ENCODE results near the gene RHOBTB3.

Gene RHOBTB3

GRCh38 chr5:95780597-95780996 lies 49.5 kb downstream of the RHOBTB3 start:
- Histone ChIP-seq H3K9me3 (ENCODE audit: control insufficient read depth, insufficient read depth, low read length) (no peaks in the 10 kb centered on the region), H3K9ac (ENCODE audit: low read depth, low read length) (no peak overlapping the region), H3K36me3 (ENCODE audit: insufficient read depth, low read length) (no peaks in the 10 kb centered on the region; the same call in 1 of the 2 replicates), H3K4me1 (ENCODE audit: insufficient read depth, low read length) (no peaks in the 10 kb centered on the region; the same call in 1 of the 2 replicates)

GRCh38 chr5:95781101-95781583 lies 50.0 kb downstream of the RHOBTB3 start:
- no peaks in the 10 kb centered on the region for H3K9me3 ChIP-seq (ENCODE audit: control insufficient read depth, insufficient read depth, low read length)
- H3K9ac ChIP-seq (ENCODE audit: low read depth, low read length), result no peak overlapping the region
- H3K4me1 ChIP-seq (ENCODE audit: insufficient read depth, low read length), result no peaks in the 10 kb centered on the region; the same call in 1 of the 2 replicates
- no peaks in the 10 kb centered on the region; the same call in 1 of the 2 replicates for H3K36me3 ChIP-seq (ENCODE audit: insufficient read depth, low read length)

- Histone ChIP-seq H3K9me3 (ENCODE audit: control insufficient read depth, insufficient read depth, low read length) (no peaks in the 10 kb centered on the region), H3K36me3 (ENCODE audit: insufficient read depth, low read length) (no peaks in the 10 kb centered on the region; the same call in 1 of the 2 replicates), H3K4me1 (ENCODE audit: insufficient read depth, low read length) (no peaks in the 10 kb centered on the region; the same call in 1 of the 2 replicates), H3K9ac (ENCODE audit: low read depth, low read length) (no peak overlapping the region)
Measured at GRCh38 chr5:95782181-95782580, 51.0 kb downstream of the RHOBTB3 start.

- Histone ChIP-seq H3K9ac (ENCODE audit: low read depth, low read length) (no peak overlapping the region), H3K4me1 (ENCODE audit: insufficient read depth, low read length) (no peaks in the 10 kb centered on the region; the same call in 1 of the 2 replicates), H3K9me3 (ENCODE audit: control insufficient read depth, insufficient read depth, low read length) (no peaks in the 10 kb centered on the region), H3K36me3 (ENCODE audit: insufficient read depth, low read length) (no peaks in the 10 kb centered on the region; the same call in 1 of the 2 replicates)
Measured at GRCh38 chr5:95783661-95784060, 52.5 kb downstream of the RHOBTB3 start.

GRCh38 chr5:95784514-95785302 lies 53.6 kb downstream of the RHOBTB3 start:
- Histone ChIP-seq H3K4me1 (ENCODE audit: insufficient read depth, low read length) (no peaks in the 10 kb centered on the region), H3K36me3 (ENCODE audit: insufficient read depth, low read length) (no peaks in the 10 kb centered on the region; the same call in 1 of the 2 replicates)

GRCh38 chr5:95786821-95787418 lies 55.8 kb downstream of the RHOBTB3 start:
- no peak overlapping the region for H3K9ac ChIP-seq (ENCODE audit: low read depth, low read length)
- H3K36me3 ChIP-seq (ENCODE audit: insufficient read depth, low read length), result no peaks in the 10 kb centered on the region; the same call in 1 of the 2 replicates
- H3K4me1 ChIP-seq (ENCODE audit: insufficient read depth, low read length), result no peaks in the 10 kb centered on the region
- no peaks in the 10 kb centered on the region for H3K9me3 ChIP-seq (ENCODE audit: control insufficient read depth, insufficient read depth, low read length)

More at GRCh38 chr5:95784514-95785302, 53.6 kb downstream of the RHOBTB3 start:
- Histone ChIP-seq H3K9me3 (ENCODE audit: control insufficient read depth, insufficient read depth, low read length) (no peaks in the 10 kb centered on the region), H3K9ac (ENCODE audit: low read depth, low read length) (no peak overlapping the region)

GRCh38 chr5:95788493-95788892 lies 57.4 kb downstream of the RHOBTB3 start:
- Histone ChIP-seq H3K9ac (ENCODE audit: low read depth, low read length) (no peak overlapping the region), H3K4me1 (ENCODE audit: insufficient read depth, low read length) (no peaks in the 10 kb centered on the region), H3K9me3 (ENCODE audit: control insufficient read depth, insufficient read depth, low read length) (no peaks in the 10 kb centered on the region), H3K36me3 (ENCODE audit: insufficient read depth, low read length) (no peaks in the 10 kb centered on the region; the same call in 1 of the 2 replicates)

GRCh38 chr5:95791751-95792150 lies 60.6 kb downstream of the RHOBTB3 start:
- Histone ChIP-seq H3K36me3 (ENCODE audit: insufficient read depth, low read length) (no peaks in the 10 kb centered on the region), H3K9ac (ENCODE audit: low read depth, low read length) (no peak overlapping the region), H3K9me3 (ENCODE audit: control insufficient read depth, insufficient read depth, low read length) (no peaks in the 10 kb centered on the region), H3K4me1 (ENCODE audit: insufficient read depth, low read length) (no peaks in the 10 kb centered on the region)

GRCh38 chr5:95794070-95794516 lies 63.0 kb downstream of the RHOBTB3 start:
- H3K9ac ChIP-seq (ENCODE audit: low read depth, low read length), result no peak overlapping the region
- no peaks in the 10 kb centered on the region for H3K9me3 ChIP-seq (ENCODE audit: control insufficient read depth, insufficient read depth, low read length)
- H3K36me3 ChIP-seq (ENCODE audit: insufficient read depth, low read length), result no peaks in the 10 kb centered on the region
- no peaks in the 10 kb centered on the region for H3K4me1 ChIP-seq (ENCODE audit: insufficient read depth, low read length)

GRCh38 chr5:95797301-95797700 lies 66.2 kb downstream of the RHOBTB3 start:
- Histone ChIP-seq H3K9ac (ENCODE audit: low read depth, low read length) (no peak overlapping the region), H3K9me3 (ENCODE audit: control insufficient read depth, insufficient read depth, low read length) (no peaks in the 10 kb centered on the region), H3K36me3 (ENCODE audit: insufficient read depth, low read length) (no peaks in the 10 kb centered on the region), H3K4me1 (ENCODE audit: insufficient read depth, low read length) (no peaks in the 10 kb centered on the region)

GRCh38 chr5:95798048-95798447 lies 66.9 kb downstream of the RHOBTB3 start:
- no peak overlapping the region for H3K9ac ChIP-seq (ENCODE audit: low read depth, low read length)
- H3K4me1 ChIP-seq (ENCODE audit: insufficient read depth, low read length), result no peaks in the 10 kb centered on the region
- H3K9me3 ChIP-seq (ENCODE audit: control insufficient read depth, insufficient read depth, low read length), result no peaks in the 10 kb centered on the region
- H3K36me3 ChIP-seq (ENCODE audit: insufficient read depth, low read length), result no peaks in the 10 kb centered on the region

GRCh38 chr5:95798545-95798944 lies 67.4 kb downstream of the RHOBTB3 start:
- Histone ChIP-seq H3K4me1 (ENCODE audit: insufficient read depth, low read length) (no peaks in the 10 kb centered on the region), H3K36me3 (ENCODE audit: insufficient read depth, low read length) (no peaks in the 10 kb centered on the region), H3K9me3 (ENCODE audit: control insufficient read depth, insufficient read depth, low read length) (no peaks in the 10 kb centered on the region), H3K9ac (ENCODE audit: low read depth, low read length) (no peak overlapping the region)

- no peaks in the 10 kb centered on the region for H3K36me3 ChIP-seq (ENCODE audit: insufficient read depth, low read length)
- no peaks in the 10 kb centered on the region for H3K9me3 ChIP-seq (ENCODE audit: control insufficient read depth, insufficient read depth, low read length)
- H3K9ac ChIP-seq (ENCODE audit: low read depth, low read length), result no peak overlapping the region
- H3K4me1 ChIP-seq (ENCODE audit: insufficient read depth, low read length), result no peaks in the 10 kb centered on the region
Measured at GRCh38 chr5:95799191-95799835, 68.2 kb downstream of the RHOBTB3 start.

- H3K9me3 ChIP-seq (ENCODE audit: control insufficient read depth, insufficient read depth, low read length), result no peaks in the 10 kb centered on the region; the same call in 1 of the 2 replicates
- H3K9ac ChIP-seq (ENCODE audit: low read depth, low read length), result no peak overlapping the region
- no peaks in the 10 kb centered on the region for H3K4me1 ChIP-seq (ENCODE audit: insufficient read depth, low read length)
Measured at GRCh38 chr5:95800553-95800952, 69.4 kb downstream of the RHOBTB3 start.

More at GRCh38 chr5:95800553-95800952, 69.4 kb downstream of the RHOBTB3 start:
- H3K36me3 ChIP-seq (ENCODE audit: insufficient read depth, low read length), result no peaks in the 10 kb centered on the region
